COLO668 (cell line): Measurements from ENCODE around the gene KYNU.

Source experiments
- DNase-seq: peaks from one replicate; lab custom pipeline; 2025; ENCODE audit not compliant: unreplicated experiment; lab: John Stamatoyannopoulos, UW

Gene KYNU

GRCh38 chr2:142954493-142954892 lies 77.0 kb downstream of the KYNU start:
- DNase-seq: no peak

- no peak for DNase-seq
Measured at GRCh38 chr2:142957144-142957543, 79.7 kb downstream of the KYNU start.

GRCh38 chr2:142961202-142961601 lies 83.7 kb downstream of the KYNU start:
- no peak for DNase-seq

GRCh38 chr2:142965443-142965842 lies 88.0 kb downstream of the KYNU start:
- DNase-seq: no peak

GRCh38 chr2:142966284-142966683 lies 88.8 kb downstream of the KYNU start:
- DNase-seq: no peak

GRCh38 chr2:142967060-142967459 lies 89.6 kb downstream of the KYNU start:
- DNase-seq: no peak

- DNase-seq: no peak
Measured at GRCh38 chr2:142973160-142973821, 95.8 kb downstream of the KYNU start.

- no peak for DNase-seq
Measured at GRCh38 chr2:142973822-142974207, 96.4 kb downstream of the KYNU start.

GRCh38 chr2:142974288-142975024 lies 97.0 kb downstream of the KYNU start:
- no peak for DNase-seq

GRCh38 chr2:142975239-142975638 lies 97.8 kb downstream of the KYNU start:
- no peak for DNase-seq

GRCh38 chr2:142980246-142981068 lies 103.0 kb downstream of the KYNU start:
- no peak for DNase-seq

GRCh38 chr2:142981069-142981378 lies 103.6 kb downstream of the KYNU start:
- DNase-seq: no peak

GRCh38 chr2:142981756-142982155 lies 104.3 kb downstream of the KYNU start:
- DNase-seq: no peak

- no peak for DNase-seq
Measured at GRCh38 chr2:142983174-142983573, 105.7 kb downstream of the KYNU start.

- DNase-seq: no peak
Measured at GRCh38 chr2:142984657-142985056, 107.2 kb downstream of the KYNU start.

- no peak for DNase-seq
Measured at GRCh38 chr2:142987044-142987443, 109.6 kb downstream of the KYNU start.

- no peak for DNase-seq
Measured at GRCh38 chr2:142989273-142990204, 112.1 kb downstream of the KYNU start.

GRCh38 chr2:142991295-142991694 lies 113.8 kb downstream of the KYNU start:
- DNase-seq: no peak

- no peak for DNase-seq
Measured at GRCh38 chr2:142992840-142993239, 115.4 kb downstream of the KYNU start.

- no peak for DNase-seq
Measured at GRCh38 chr2:142993771-142994170, 116.3 kb downstream of the KYNU start.

- DNase-seq: no peak
Measured at GRCh38 chr2:142994665-142995064, 117.2 kb downstream of the KYNU start.
